NK-92 (cell line): ENCODE results near the gene WSB1.
"Not testable (repeated sequence)": the region's sequence is repeated elsewhere in the genome, so short reads cannot be mapped to it uniquely, and the experiment has no call there.

Experiments used
- DNase-seq: peaks from one replicate; lab custom pipeline; 2025; ENCODE audit not compliant: unreplicated experiment; lab: John Stamatoyannopoulos, UW

The WSB1 gene

GRCh38 chr17:27276653-27277156 is 17.2 kb upstream of the WSB1 start:
- DNase-seq: no peak

DNA sequence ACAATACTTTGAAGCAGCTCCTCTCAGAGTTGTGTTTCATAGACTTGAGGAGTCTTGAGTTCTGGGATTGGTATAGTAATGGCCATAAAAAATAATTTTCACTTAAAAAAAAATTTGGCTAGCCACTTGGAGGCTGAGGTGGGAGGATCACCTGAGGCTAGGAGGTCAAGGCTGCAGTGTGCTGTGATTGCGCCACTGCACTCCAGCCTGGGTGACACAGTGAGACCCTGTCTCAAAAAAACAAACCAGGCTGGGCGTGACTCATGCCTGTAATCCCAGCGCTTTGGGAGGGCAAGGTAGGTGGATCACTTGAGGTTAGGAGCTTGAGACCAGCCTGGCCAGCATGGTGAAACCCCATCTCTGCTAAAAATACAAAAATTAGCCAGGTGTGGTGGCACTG is 14.8 kb upstream of the WSB1 start:
- not testable (repeated sequence) for DNase-seq

- DNase-seq: no peak
Observed at GRCh38 chr17:27280527-27280926, 13.4 kb upstream of the WSB1 start.

GRCh38 chr17:27281438-27281837 is 12.5 kb upstream of the WSB1 start:
- DNase-seq: no peak

DNA sequence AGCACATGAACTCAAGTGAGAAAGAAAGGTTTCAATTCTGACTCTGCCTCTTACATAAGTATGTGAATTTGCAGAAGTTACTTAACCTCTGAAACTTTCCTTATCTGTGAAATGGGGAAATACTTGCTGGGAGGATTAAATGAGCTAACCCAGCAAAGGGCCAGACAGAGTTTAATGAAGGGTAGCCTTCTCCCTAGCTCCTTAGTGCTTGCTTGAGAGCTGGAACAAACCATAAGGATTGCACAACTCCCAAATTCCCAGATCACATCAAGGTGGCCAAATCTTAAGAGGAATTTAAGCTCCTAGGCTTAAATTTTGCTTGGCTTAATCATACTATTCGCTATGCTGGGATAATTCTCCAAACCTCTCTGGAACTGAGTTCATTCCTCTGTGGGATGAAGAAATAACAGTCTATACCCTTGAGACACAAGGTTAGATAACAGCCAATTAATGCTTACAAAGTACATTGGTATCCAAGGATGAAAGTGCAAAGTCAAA is 11.8 kb upstream of the WSB1 start:
- no peak for DNase-seq

GRCh38 chr17:27283060-27283459 is 10.9 kb upstream of the WSB1 start:
- no peak for DNase-seq

DNA sequence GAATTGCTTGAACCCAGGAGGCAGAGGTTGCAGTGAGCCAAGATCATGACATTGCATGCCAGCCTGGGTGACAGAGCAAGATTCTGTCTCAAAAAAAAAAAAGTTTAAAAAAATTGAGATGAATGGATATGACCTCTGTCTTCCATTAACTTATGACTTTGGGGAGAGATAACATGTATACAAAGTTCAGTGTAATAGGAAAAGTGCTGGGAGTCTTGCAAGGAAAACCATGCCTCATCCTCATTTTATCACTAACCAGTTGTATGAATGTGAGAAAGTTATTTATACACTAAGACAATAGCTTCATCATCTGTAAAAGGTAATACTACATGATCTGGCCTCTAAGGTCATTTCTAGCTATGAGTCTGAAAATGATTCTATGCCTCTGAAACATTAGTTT is 10.2 kb upstream of the WSB1 start:
- no peak for DNase-seq

DNA sequence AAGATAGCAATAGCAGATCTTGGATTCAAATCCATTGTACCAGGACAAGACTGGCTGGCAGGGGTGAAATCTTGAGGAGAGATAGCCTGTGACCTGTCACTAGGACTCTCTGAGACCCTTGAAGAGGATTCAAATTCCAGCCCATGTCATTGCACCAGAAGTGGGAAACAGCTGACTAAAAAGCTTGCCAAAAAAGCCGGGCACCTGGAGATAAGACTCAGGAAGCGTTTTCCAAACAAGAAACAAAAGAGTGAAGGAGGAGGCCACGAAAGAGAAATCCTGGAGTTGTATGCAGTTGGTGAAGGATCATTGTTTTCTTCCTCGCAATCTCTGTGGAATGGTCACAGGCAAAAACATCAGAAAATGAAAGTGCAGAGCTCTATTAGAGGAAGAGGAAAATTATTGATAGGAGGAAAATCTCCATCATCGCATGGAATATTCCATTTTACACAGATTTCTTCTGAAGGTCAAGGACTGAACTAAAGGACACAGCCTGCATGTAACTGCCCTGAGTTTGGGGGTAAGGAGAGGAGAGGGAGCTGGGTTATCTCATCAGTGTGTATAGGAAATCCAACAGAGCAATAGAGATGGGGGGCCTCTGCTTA is 9.0 kb upstream of the WSB1 start:
- no peak for DNase-seq

- DNase-seq: no peak
Observed at GRCh38 chr17:27285516-27285915, 8.4 kb upstream of the WSB1 start.

- DNase-seq: no peak
Observed at GRCh38 chr17:27288183-27288582, 5.7 kb upstream of the WSB1 start.

DNA sequence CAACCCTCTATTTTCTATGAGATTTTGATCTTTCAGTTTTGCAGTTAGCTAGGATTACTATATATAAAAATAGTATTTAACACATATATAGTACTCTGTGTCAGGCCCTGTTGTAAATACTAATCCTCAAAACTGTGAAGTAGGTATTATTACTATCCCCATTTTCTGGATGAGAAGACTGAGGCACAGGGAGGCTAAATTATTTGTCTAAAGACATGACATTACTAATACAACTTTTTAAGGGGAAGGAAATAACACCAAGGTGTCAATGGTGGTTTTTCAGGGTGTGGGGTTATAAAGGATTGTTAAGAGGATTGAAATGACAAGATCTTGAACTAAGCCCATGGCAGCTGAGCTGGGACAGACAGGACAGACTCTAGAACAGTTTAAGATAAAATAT is 4.1 kb upstream of the WSB1 start:
- no peak for DNase-seq

DNA sequence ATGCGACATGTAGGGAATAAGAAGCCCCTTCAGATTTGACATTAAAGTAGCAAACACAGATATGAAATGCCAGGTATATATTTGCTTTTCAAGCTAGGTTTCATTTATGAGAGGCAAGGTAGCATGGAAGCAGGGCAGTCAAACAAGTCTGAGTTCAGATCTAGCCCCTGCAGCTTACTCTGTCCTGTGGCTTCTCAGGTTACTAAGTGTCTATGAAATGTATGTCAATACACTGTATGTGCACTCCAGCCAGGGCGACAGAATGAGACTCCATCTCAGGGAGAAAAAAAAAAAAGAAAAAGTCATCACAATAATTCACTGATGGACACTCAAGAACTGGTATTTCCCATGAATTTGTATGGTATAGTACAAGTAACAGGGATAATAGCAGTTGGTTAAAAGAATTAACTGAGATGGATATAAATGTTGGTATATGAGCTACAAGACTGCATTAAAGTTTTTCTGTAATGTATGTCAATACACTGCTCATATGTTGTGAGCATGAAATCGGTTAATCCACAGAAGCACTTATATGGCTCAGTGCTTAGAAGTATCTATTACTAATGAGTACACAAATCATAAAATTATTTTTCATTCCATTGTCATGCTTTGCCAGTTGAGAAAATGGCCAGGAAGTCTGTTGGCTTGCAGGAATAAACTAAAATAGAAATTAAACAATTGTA is 2.9 kb upstream of the WSB1 start:
- DNase-seq: no peak

- no peak for DNase-seq
Observed at GRCh38 chr17:27293359-27293897, 486 bp upstream of the WSB1 start.

DNA sequence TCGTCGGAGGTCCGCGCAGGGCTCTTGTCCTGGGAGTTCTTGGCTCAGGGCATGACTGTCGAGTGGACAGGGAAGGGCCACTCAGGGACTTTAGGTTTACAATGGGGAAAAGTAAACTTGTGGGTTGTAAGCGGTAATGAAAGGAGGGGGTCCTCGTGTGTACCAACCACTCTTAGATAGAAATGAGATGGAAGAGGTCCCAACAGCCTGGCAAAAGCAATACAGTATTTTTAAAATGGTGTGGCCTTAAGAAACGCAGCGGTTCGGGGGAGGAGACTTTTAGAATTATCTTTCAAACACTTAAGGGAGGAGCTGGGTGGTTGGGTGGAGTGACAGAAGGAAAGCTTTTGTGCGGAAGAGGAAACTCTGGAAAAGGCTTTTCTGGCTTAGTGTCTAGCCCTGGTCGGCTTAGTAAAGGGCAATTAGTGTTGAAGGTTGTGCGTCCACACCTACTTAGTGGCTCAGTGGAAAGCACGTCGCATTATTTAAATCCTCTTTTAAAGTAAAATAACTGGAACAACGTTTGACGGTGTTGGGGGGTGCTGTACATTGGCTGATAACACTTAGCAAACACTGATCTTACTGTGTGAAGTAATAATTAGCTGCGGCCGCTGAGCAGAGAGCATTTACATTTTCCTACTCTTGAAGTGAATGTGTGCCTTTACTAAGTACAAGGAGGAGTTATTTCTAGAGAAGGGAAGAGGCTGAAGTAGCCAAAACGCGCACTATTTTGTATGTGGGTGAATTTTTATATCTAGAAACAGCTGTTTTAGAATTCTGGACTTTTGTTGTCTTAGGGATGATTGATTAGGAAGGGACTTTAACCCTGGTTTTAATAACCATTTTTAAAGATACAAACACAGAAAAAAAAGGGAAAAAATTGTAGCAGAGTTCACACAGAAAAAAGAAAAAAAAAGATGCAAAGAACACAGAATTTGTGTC is 1.0 kb downstream of the WSB1 start:
- no peak for DNase-seq

GRCh38 chr17:27295945-27296344 is 2.0 kb downstream of the WSB1 start:
- DNase-seq: no peak

GRCh38 chr17:27296428-27296979 is 2.6 kb downstream of the WSB1 start:
- no peak for DNase-seq

DNA sequence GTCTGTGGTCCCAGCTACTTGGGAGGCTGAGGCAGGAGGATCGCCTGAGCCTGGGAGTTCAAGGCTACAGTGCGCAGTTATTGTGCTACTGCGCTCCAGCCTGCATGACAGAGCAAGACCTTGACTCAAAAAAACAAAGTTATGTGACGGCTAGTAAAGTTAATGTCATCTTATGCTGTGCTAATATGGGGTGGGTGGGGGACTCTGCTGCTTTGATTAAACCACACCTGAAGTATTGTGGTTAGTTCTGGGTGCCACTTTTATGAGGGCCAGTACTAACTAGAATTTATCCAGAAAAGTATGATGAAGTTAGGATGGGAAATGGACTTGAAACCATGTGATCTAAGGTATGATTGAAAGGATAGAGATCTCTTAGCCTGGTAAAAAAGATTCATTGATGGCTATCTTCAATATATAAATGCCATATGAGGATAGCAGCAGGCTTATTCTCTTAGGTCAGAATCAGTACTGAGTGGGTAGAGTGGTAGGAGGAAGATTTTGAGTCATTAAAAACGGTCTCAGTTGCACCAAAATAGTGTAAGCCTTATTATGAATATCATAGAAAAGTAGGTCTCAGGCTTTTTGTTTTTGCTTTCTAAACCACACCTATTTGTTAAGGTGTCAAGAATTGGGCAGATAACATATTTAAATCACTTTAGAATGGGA is 5.6 kb downstream of the WSB1 start:
- DNase-seq: no peak

GRCh38 chr17:27303734-27304133 is 9.8 kb downstream of the WSB1 start:
- DNase-seq: no peak

- DNase-seq: no peak
Observed at GRCh38 chr17:27306276-27306835, 12.4 kb downstream of the WSB1 start.

DNA sequence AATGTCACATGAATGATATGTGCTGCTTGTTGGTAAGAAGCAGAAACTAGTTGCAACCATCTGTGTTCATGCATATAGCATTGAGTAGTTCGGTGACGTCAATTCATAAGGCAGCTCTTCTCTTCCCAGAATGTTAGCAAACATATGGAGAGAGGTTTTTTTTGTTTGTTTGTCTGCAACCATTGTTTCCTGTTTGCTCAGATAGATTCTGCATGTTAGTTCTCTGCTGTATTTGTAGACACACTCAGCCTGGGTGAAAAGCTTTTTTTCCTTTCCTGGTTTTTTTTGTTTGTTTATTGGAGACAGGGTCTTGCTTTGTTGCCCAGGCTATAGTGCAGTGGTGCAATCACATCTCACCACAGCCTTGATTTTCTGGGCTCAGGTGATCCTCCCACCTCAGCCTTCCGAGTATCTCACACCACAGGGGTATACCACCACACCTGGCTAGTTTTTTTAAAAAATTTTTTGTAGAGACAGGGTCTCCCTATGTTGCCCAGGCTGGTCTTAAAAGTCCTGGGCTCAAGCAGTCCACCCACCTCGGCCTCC is 16.7 kb downstream of the WSB1 start:
- DNase-seq: no peak
